ENCODE measurements around the gene COX5A. TPM values are rescaled to one million over a fixed set of nuclear protein-coding genes. Genes with fewer than 3 reads are reported as not detected.
"Not testable (repeated sequence)": the region's sequence is repeated elsewhere in the genome, so short reads cannot be mapped to it uniquely, and the experiment has no call there.

COX5A gene
- total and polyA plus RNA-seq, 8 donors = 112 to 170 (median 128) TPM

- Histone ChIP-seq H3K27ac (no peak overlapping the region), H3K36me3 (peaks cover 0 to 83% of the 10 kb centered on the region in 2 donors), H3K27me3 (no peaks in the 10 kb centered on the region), H3K9me3 (no peaks in the 10 kb centered on the region), H3K4me3 (no peak overlapping the region), H3K4me1 (peaks cover 0 to 15% of the 10 kb centered on the region in 2 donors)
- TF ChIP-seq, protein P1, sequence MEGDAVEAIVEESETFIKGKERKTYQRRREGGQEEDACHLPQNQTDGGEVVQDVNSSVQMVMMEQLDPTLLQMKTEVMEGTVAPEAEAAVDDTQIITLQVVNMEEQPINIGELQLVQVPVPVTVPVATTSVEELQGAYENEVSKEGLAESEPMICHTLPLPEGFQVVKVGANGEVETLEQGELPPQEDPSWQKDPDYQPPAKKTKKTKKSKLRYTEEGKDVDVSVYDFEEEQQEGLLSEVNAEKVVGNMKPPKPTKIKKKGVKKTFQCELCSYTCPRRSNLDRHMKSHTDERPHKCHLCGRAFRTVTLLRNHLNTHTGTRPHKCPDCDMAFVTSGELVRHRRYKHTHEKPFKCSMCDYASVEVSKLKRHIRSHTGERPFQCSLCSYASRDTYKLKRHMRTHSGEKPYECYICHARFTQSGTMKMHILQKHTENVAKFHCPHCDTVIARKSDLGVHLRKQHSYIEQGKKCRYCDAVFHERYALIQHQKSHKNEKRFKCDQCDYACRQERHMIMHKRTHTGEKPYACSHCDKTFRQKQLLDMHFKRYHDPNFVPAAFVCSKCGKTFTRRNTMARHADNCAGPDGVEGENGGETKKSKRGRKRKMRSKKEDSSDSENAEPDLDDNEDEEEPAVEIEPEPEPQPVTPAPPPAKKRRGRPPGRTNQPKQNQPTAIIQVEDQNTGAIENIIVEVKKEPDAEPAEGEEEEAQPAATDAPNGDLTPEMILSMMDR (IDR thresholded peaks at IDR 0.05) = no peak
- intact Hi-C loops (cut with DNase I) = no loop called here
- ATAC-seq = no peak
- DNase-seq = no peak
These were observed 9.1 kb downstream of the COX5A start for GRCh38 chr15:74928771-74929198.

GRCh38 chr15:74924525-74924924 lies 13.3 kb downstream of the COX5A start:
- Histone ChIP-seq H3K27me3 (no peaks in the 10 kb centered on the region), H3K4me1 (peaks cover 0 to 6% of the 10 kb centered on the region in 2 donors), H3K4me3 (no peak overlapping the region), H3K27ac (no peak overlapping the region), H3K9me3 (no peaks in the 10 kb centered on the region), H3K36me3 (peaks cover 0 to 100% of the 10 kb centered on the region in 2 donors)
- TF ChIP-seq, protein P1 (IDR thresholded peaks at IDR 0.05) = no peak
- DNase-seq = no peak
- intact Hi-C loops (cut with DNase I) = no loop called here
- ATAC-seq = no peak

DNA sequence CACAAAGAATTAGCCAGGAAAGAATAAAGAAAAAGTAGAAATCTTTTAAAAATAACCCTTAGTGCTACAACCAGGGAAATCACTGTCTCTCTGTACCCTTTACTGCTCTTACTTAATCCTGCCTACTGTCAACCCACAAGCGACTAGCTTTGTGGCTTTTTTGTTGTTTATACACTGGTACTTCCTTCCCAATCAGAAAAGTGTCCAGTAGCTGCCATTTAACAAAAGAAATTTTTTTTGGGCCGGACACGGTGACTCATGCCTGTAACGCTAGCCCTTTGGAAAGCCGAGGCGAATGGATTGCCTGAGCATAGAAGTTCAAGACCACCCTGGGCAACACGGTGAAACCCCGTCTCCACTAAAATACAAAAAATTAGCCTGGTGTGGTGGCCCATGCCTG lies 17.4 kb downstream of the COX5A start:
- TF ChIP-seq, protein P1 (IDR thresholded peaks at IDR 0.05) = no peak
- Histone ChIP-seq H3K27ac (peak overlapping the region in 1 of 2 donors; percentile 11), H3K27me3 (no peaks in the 10 kb centered on the region), H3K9me3 (no peaks in the 10 kb centered on the region), H3K4me3 (no peak overlapping the region), H3K36me3 (peaks cover 0 to 100% of the 10 kb centered on the region in 2 donors), H3K4me1 (peaks cover 0 to 6% of the 10 kb centered on the region in 2 donors)
- intact Hi-C loops (cut with DNase I) = no loop called here
- DNase-seq (peak in 1 of 4 donors; percentile 26), ATAC-seq (no peak)

DNA sequence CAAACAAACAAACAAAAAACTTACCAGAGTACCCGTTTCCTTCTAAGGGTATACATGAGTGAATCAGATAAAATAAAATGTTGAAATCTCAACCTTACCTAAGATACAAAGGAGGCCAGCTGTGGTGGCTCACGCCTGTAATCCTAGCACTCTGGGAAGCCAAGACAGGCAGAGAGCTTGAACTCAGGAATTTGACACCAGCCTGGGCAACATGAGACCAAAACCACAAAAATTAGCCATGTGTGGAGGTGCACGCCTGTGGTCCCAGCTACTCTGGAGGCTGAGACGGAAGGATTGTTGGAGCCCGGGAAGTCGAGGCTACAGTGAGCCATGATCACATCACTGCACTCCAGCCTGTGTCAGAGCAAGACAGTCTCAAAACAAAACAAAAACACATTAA lies 20.2 kb downstream of the COX5A start:
- Histone ChIP-seq H3K27ac (no peak overlapping the region), H3K4me3 (no peak overlapping the region), H3K36me3 (peaks cover 0 to 98% of the 10 kb centered on the region in 2 donors), H3K9me3 (no peaks in the 10 kb centered on the region), H3K27me3 (no peaks in the 10 kb centered on the region), H3K4me1 (peaks cover 0 to 6% of the 10 kb centered on the region in 2 donors)
- intact Hi-C loops (cut with DNase I) = no loop called here
- ATAC-seq = no peak
- TF ChIP-seq, protein P1 (IDR thresholded peaks at IDR 0.05) = no peak
- no peak for DNase-seq

GRCh38 chr15:74913799-74914198 lies 24.1 kb downstream of the COX5A start:
- H3K4me1 ChIP-seq; H3K9me3 ChIP-seq; ATAC-seq; H3K27me3 ChIP-seq; DNase-seq; H3K27ac ChIP-seq; intact Hi-C loops (cut with DNase I); H3K4me3 ChIP-seq: not testable (repeated sequence)
- H3K36me3 ChIP-seq = peaks cover 0 to 71% of the 10 kb centered on the region in 2 donors

- Histone ChIP-seq H3K27me3 (no peaks in the 10 kb centered on the region), H3K4me3 (no peak overlapping the region), H3K27ac (no peak overlapping the region), H3K9me3 (no peaks in the 10 kb centered on the region), H3K4me1 (no peaks in the 10 kb centered on the region), H3K36me3 (peaks cover 0 to 64% of the 10 kb centered on the region in 2 donors)
- ATAC-seq (no peak), DNase-seq (no peak)
- TF ChIP-seq, protein P1 (IDR thresholded peaks at IDR 0.05) = no peak
- intact Hi-C loops (cut with DNase I) = no loop called here
These were observed 24.8 kb downstream of the COX5A start for GRCh38 chr15:74913041-74913440.
